Measurements from ENCODE around the gene AHI1. TPM values are rescaled to one million over a fixed set of nuclear protein-coding genes. Genes with fewer than 3 reads are reported as not detected.

Gene AHI1
- total and polyA plus RNA-seq, 2 donors from 2014 or later = 9.1 to 28.5 TPM

- no peak overlapping the region for H3K4me3 ChIP-seq (ENCODE audit: low read length in 3 of 3)
- intact Hi-C loops (cut with DNase I) = no loop called here
- H3K4me1 ChIP-seq (ENCODE audit: control insufficient read depth in 2 of 3, insufficient read depth in 2 of 3, low read depth in 1 of 3, low read length in 3 of 3) = no peaks in the 10 kb centered on the region
- no peaks in the 10 kb centered on the region for H3K27me3 ChIP-seq (ENCODE audit: control insufficient read depth, insufficient read depth, low read length)
- no peak overlapping the region for H3K9ac ChIP-seq (ENCODE audit: low read length in 3 of 3)
- no peak overlapping the region for H3K27ac ChIP-seq (ENCODE audit: low read depth in 2 of 2, low read length in 2 of 2)
- no peaks in the 10 kb centered on the region for H3K36me3 ChIP-seq (ENCODE audit: control insufficient read depth in 2 of 3, insufficient read depth in 3 of 3, low read length in 3 of 3)
- no peak for TF ChIP-seq CTCF (IDR thresholded peaks at IDR 0.05; ENCODE audit: borderline replicate concordance, extremely low read depth, insufficient read depth)
- FAIRE-seq = no peak
- DNase-seq = no peak
- H3K9me3 ChIP-seq (ENCODE audit: control insufficient read depth in 2 of 3, insufficient read depth in 1 of 3, low read length in 3 of 3) = no peaks in the 10 kb centered on the region
These were observed 183.0 kb downstream of the AHI1 start for GRCh38 chr6:135314543-135314942.

- Histone ChIP-seq H3K36me3 (ENCODE audit: control insufficient read depth in 2 of 3, insufficient read depth in 3 of 3, low read length in 3 of 3) (no peaks in the 10 kb centered on the region), H3K9me3 (ENCODE audit: control insufficient read depth in 2 of 3, insufficient read depth in 1 of 3, low read length in 3 of 3) (no peaks in the 10 kb centered on the region), H3K4me1 (ENCODE audit: control insufficient read depth in 2 of 3, insufficient read depth in 2 of 3, low read depth in 1 of 3, low read length in 3 of 3) (no peaks in the 10 kb centered on the region), H3K4me3 (ENCODE audit: low read length in 3 of 3) (no peak overlapping the region), H3K27me3 (ENCODE audit: control insufficient read depth, insufficient read depth, low read length) (no peaks in the 10 kb centered on the region), H3K9ac (ENCODE audit: low read length in 3 of 3) (no peak overlapping the region), H3K27ac (ENCODE audit: low read depth in 2 of 2, low read length in 2 of 2) (no peak overlapping the region)
- TF ChIP-seq CTCF (IDR thresholded peaks at IDR 0.05; ENCODE audit: borderline replicate concordance, extremely low read depth, insufficient read depth) = no peak
- intact Hi-C loops (cut with DNase I) = no loop called here
- DNase-seq = peak in 1 of 5 donors; percentile 8
- peak; percentile 13 for FAIRE-seq
These were observed 185.9 kb downstream of the AHI1 start for GRCh38 chr6:135311446-135312200.

- H3K27ac ChIP-seq (ENCODE audit: low read depth in 2 of 2, low read length in 2 of 2) = no peak overlapping the region
- no peaks in the 10 kb centered on the region for H3K9me3 ChIP-seq (ENCODE audit: control insufficient read depth in 2 of 3, insufficient read depth in 1 of 3, low read length in 3 of 3)
- no peaks in the 10 kb centered on the region for H3K4me1 ChIP-seq (ENCODE audit: control insufficient read depth in 2 of 3, insufficient read depth in 2 of 3, low read depth in 1 of 3, low read length in 3 of 3)
- no peak overlapping the region for H3K4me3 ChIP-seq (ENCODE audit: low read length in 3 of 3)
- no peak for FAIRE-seq
- DNase-seq = no peak
- H3K27me3 ChIP-seq (ENCODE audit: control insufficient read depth, insufficient read depth, low read length) = no peaks in the 10 kb centered on the region
- no peaks in the 10 kb centered on the region for H3K36me3 ChIP-seq (ENCODE audit: control insufficient read depth in 2 of 3, insufficient read depth in 3 of 3, low read length in 3 of 3)
- no peak overlapping the region for H3K9ac ChIP-seq (ENCODE audit: low read length in 3 of 3)
- intact Hi-C loops (cut with DNase I) = no loop called here
- TF ChIP-seq CTCF (IDR thresholded peaks at IDR 0.05; ENCODE audit: borderline replicate concordance, extremely low read depth, insufficient read depth) = no peak
These were observed 187.2 kb downstream of the AHI1 start for GRCh38 chr6:135310291-135310690.
